Astrocyte (in vitro differentiated cells and primary cell): Measurements from ENCODE around the gene TRPM6. TPM values are rescaled to one million over a fixed set of nuclear protein-coding genes. Genes with fewer than 3 reads are reported as not detected.

Experiments
- DNase-seq: peaks from one replicate; pipeline ENCODE4 v3.0.0-alpha.2; 2010; ENCODE audit warnings: low read depth
- FAIRE-seq: peaks from 2 replicates; lab custom pipeline; 2011; peaks lifted over from hg19 to GRCh38; lab: Jason Lieb, UNC
- H2AFZ ChIP-seq: 2 replicates; pipeline ENCODE4 v1.6.0; 2012; ENCODE audit warnings: low read depth, low read length, inconsistent platforms
- H3K27ac ChIP-seq: 2 replicates; pipeline ENCODE4 v1.5.1; 2011; ENCODE audit warnings: low read depth, low read length, inconsistent platforms
- H3K27me3 ChIP-seq: 2 replicates; pipeline ENCODE4 v1.6.0; 2011; ENCODE audit warnings: low read length, inconsistent platforms; ENCODE audit not compliant: insufficient read depth
- H3K36me3 ChIP-seq: 2 replicates; pipeline ENCODE4 v1.5.1; 2011; ENCODE audit warnings: low read length, inconsistent platforms; ENCODE audit not compliant: insufficient read depth
- H3K4me1 ChIP-seq: 2 replicates; pipeline ENCODE4 v1.5.1; 2011; ENCODE audit warnings: low read length, inconsistent platforms; ENCODE audit not compliant: insufficient read depth
- H3K4me2 ChIP-seq: 2 replicates; pipeline ENCODE4 v1.6.0; 2012; ENCODE audit warnings: low read length, inconsistent platforms
- H3K4me3 ChIP-seq: 2 replicates; pipeline ENCODE4 v1.5.1; 2011; ENCODE audit warnings: low read depth, mild to moderate bottlenecking, low read length, inconsistent platforms; ENCODE audit not compliant: insufficient read depth
- H3K79me2 ChIP-seq: 2 replicates; pipeline ENCODE4 v1.6.0; 2012; ENCODE audit warnings: mild to moderate bottlenecking, low read length, inconsistent platforms; ENCODE audit not compliant: insufficient read depth
- H3K9ac ChIP-seq: 2 replicates; pipeline ENCODE4 v1.6.0; 2012; ENCODE audit warnings: mild to moderate bottlenecking, low read length, inconsistent platforms
- H3K9me3 ChIP-seq: 2 replicates; pipeline ENCODE4 v1.5.1; 2012; ENCODE audit warnings: low read depth, mild to moderate bottlenecking, low read length, inconsistent platforms; ENCODE audit not compliant: insufficient read depth
- H4K20me1 ChIP-seq: 2 replicates; pipeline ENCODE4 v1.6.0; 2012; ENCODE audit warnings: low read length, inconsistent platforms; ENCODE audit not compliant: insufficient read depth
- H3K27ac Mint-ChIP-seq: one replicate; pipeline ENCODE4 v1.8.0; 2021; ENCODE audit warnings: mild to moderate bottlenecking, mixed read lengths; ENCODE audit not compliant: unreplicated experiment
- H3K27me3 Mint-ChIP-seq: one replicate; pipeline ENCODE4 v1.8.0; 2021; ENCODE audit warnings: low read depth, mixed read lengths; ENCODE audit not compliant: unreplicated experiment
- H3K36me3 Mint-ChIP-seq: one replicate; pipeline ENCODE4 v1.8.0; 2021; ENCODE audit warnings: low read depth, mixed read lengths; ENCODE audit not compliant: unreplicated experiment
- H3K4me1 Mint-ChIP-seq: one replicate; pipeline ENCODE4 v1.8.0; 2021; ENCODE audit warnings: low read depth, mixed read lengths; ENCODE audit not compliant: unreplicated experiment
- H3K4me3 Mint-ChIP-seq: one replicate; pipeline ENCODE4 v1.8.0; 2021; ENCODE audit warnings: mild to moderate bottlenecking, moderate library complexity, mixed read lengths; ENCODE audit not compliant: unreplicated experiment
- H3K9me3 Mint-ChIP-seq: one replicate; pipeline ENCODE4 v1.8.0; 2021; ENCODE audit warnings: mild to moderate bottlenecking, mixed read lengths; ENCODE audit not compliant: unreplicated experiment
- EZH2 ChIP-seq: IDR thresholded peaks from 2 replicates; pipeline ENCODE4 v1.6.1; 2012; ENCODE audit warnings: mild to moderate bottlenecking, low read length, inconsistent platforms; ENCODE audit not compliant: insufficient read depth
- total RNA-seq: library from RNA; stranded (reverse); gene quantifications from 2 replicates; pipeline ENCODE4 v1.2.1, GENCODE V29; 2021
- TF ChIP-seq, protein P1 (sequence below): IDR thresholded peaks from 2 replicates; pipeline ENCODE4 v1.5.1; 2011; ENCODE audit warnings: low read depth, mild to moderate bottlenecking, inconsistent platforms, low read length, moderate library complexity; ENCODE audit not compliant: insufficient read depth

Gene TRPM6
- total RNA-seq, 1 donor from 2014 or later: 0.27 TPM

DNA sequence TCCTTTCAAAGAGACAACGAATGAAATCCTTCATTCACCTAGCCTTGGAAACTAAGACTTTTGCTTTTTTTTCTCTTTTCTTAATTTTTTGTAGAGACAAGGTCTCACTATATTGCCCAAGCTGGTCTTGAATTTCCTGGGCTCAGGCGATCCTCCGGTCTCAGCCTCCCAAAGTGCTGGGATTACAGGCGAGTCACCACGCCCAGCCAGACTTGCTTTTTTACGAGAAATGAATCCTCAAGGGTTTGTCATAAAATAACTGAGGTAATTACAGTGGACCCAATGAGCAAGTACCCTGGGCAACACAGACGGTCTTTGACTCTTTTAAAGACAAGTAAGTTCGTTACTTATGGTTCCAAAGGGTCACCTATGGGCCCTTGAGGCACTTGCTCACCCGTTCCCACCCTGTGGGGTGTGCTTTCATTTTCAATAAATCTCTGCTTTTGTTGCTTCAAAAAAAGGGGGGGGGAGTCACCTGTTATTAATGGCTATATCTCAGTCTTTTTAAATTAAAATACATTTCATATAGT lies 70.4 kb downstream of the TRPM6 start:
- Mint-ChIP-seq H3K9me3 (no peaks in the 10 kb centered on the region), H3K36me3 (no peaks in the 10 kb centered on the region), H3K27me3 (no peaks in the 10 kb centered on the region), H3K4me1 (no peaks in the 10 kb centered on the region), H3K4me3 (no peak overlapping the region), H3K27ac (no peak overlapping the region)
- Histone ChIP-seq H3K4me1 (no peaks in the 10 kb centered on the region), H3K27ac (no peak overlapping the region), H3K4me3 (no peak overlapping the region), H3K27me3 (no peaks in the 10 kb centered on the region), H3K36me3 (no peaks in the 10 kb centered on the region), H3K79me2 (no peaks in the 10 kb centered on the region), H3K9ac (no peak overlapping the region), H4K20me1 (no peaks in the 10 kb centered on the region), H3K9me3 (no peaks in the 10 kb centered on the region), H2AFZ (no peak overlapping the region), H3K4me2 (no peak overlapping the region)
- FAIRE-seq (no peak), DNase-seq (no peak)
- TF ChIP-seq, protein P1, sequence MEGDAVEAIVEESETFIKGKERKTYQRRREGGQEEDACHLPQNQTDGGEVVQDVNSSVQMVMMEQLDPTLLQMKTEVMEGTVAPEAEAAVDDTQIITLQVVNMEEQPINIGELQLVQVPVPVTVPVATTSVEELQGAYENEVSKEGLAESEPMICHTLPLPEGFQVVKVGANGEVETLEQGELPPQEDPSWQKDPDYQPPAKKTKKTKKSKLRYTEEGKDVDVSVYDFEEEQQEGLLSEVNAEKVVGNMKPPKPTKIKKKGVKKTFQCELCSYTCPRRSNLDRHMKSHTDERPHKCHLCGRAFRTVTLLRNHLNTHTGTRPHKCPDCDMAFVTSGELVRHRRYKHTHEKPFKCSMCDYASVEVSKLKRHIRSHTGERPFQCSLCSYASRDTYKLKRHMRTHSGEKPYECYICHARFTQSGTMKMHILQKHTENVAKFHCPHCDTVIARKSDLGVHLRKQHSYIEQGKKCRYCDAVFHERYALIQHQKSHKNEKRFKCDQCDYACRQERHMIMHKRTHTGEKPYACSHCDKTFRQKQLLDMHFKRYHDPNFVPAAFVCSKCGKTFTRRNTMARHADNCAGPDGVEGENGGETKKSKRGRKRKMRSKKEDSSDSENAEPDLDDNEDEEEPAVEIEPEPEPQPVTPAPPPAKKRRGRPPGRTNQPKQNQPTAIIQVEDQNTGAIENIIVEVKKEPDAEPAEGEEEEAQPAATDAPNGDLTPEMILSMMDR: no peak
- TF ChIP-seq EZH2: no peak

DNA sequence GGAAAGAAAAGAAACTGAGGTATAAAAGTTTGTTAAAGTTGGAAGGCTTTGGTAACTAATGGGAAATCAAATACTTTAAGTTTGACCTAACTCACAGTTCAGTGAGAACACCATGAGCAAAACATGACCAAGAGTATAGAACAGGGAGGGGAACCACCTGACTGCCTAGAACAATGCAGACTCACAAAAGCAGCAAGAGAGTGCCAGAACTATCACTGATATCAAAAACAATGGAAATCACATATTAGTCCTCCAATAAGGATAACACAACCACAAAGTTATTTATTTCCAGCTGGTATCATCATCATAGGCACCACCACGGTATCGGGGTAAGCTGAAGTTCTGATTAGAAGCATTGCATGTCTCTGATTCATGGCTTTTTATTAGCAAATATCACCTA lies 77.5 kb downstream of the TRPM6 start:
- no peak for TF ChIP-seq EZH2
- Mint-ChIP-seq H3K36me3 (no peaks in the 10 kb centered on the region), H3K9me3 (no peaks in the 10 kb centered on the region), H3K4me3 (no peak overlapping the region), H3K27me3 (no peaks in the 10 kb centered on the region), H3K27ac (no peak overlapping the region), H3K4me1 (no peaks in the 10 kb centered on the region)
- no peaks in the 10 kb centered on the region for H3K9me3 ChIP-seq
- H4K20me1 ChIP-seq: no peaks in the 10 kb centered on the region
- H3K4me3 ChIP-seq: no peak overlapping the region
- H3K27ac ChIP-seq: no peak overlapping the region
- H3K9ac ChIP-seq: no peak overlapping the region
- FAIRE-seq: no peak
- no peaks in the 10 kb centered on the region for H3K4me1 ChIP-seq
- no peaks in the 10 kb centered on the region for H3K36me3 ChIP-seq
- H3K27me3 ChIP-seq: no peaks in the 10 kb centered on the region
- no peak overlapping the region for H3K4me2 ChIP-seq
- DNase-seq: no peak
- no peaks in the 10 kb centered on the region for H3K79me2 ChIP-seq
- no peak overlapping the region for H2AFZ ChIP-seq

DNA sequence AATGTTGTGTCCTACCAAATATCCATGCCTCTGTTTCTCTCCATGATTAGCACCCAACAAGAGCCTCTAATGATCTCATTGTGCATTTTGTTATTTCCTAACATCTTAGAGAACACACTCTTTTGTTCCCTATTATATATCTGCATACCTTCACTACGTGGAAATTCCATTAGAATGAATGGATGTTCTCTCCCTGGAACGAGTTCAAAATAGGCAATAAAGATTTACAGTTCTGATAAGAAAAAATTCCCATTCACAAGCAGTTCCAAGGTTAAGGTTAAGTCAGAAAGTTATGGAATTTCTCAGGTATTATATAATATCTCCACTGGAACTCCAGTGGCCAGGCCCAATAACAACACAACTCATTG lies 83.7 kb downstream of the TRPM6 start:
- no peak for TF ChIP-seq EZH2
- TF ChIP-seq, protein P1: no peak
- Histone ChIP-seq H3K9ac (no peak overlapping the region), H3K4me2 (no peak overlapping the region), H3K4me1 (no peaks in the 10 kb centered on the region), H4K20me1 (no peaks in the 10 kb centered on the region), H3K36me3 (no peaks in the 10 kb centered on the region), H3K27ac (no peak overlapping the region), H3K27me3 (no peaks in the 10 kb centered on the region), H3K9me3 (no peaks in the 10 kb centered on the region), H3K4me3 (no peak overlapping the region), H3K79me2 (no peaks in the 10 kb centered on the region), H2AFZ (no peak overlapping the region)
- no peaks in the 10 kb centered on the region for H3K9me3 Mint-ChIP-seq
- H3K36me3 Mint-ChIP-seq: no peaks in the 10 kb centered on the region
- H3K27me3 Mint-ChIP-seq: no peaks in the 10 kb centered on the region
- H3K27ac Mint-ChIP-seq: no peak overlapping the region
- DNase-seq: no peak
- peaks cover 5% of the 10 kb centered on the region for H3K4me1 Mint-ChIP-seq
- no peak overlapping the region for H3K4me3 Mint-ChIP-seq
- no peak for FAIRE-seq
